ENCODE measurements around the gene ERFE.

The ERFE gene

DNA sequence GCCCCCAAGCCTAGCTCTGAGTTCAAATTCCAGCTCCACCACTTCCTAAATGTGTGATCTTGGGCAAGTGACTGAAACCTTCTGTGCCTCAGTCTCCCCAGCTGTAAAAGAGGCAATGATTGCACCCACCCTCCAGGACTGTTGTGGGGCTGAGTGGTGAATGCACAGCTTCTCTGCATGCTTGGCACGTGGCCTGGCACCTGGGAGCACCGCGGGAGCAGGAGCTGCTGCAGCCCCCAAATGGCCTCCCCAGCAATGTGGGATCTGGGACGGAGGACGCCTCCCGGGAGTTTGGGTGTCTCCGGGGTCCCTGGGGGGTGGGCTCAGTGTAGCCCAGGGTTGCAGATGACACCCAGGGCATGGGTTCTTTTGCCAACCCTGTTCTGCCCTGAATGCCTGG, 18.7 kb upstream of the ERFE start:
- DNase-seq: no peak

DNA sequence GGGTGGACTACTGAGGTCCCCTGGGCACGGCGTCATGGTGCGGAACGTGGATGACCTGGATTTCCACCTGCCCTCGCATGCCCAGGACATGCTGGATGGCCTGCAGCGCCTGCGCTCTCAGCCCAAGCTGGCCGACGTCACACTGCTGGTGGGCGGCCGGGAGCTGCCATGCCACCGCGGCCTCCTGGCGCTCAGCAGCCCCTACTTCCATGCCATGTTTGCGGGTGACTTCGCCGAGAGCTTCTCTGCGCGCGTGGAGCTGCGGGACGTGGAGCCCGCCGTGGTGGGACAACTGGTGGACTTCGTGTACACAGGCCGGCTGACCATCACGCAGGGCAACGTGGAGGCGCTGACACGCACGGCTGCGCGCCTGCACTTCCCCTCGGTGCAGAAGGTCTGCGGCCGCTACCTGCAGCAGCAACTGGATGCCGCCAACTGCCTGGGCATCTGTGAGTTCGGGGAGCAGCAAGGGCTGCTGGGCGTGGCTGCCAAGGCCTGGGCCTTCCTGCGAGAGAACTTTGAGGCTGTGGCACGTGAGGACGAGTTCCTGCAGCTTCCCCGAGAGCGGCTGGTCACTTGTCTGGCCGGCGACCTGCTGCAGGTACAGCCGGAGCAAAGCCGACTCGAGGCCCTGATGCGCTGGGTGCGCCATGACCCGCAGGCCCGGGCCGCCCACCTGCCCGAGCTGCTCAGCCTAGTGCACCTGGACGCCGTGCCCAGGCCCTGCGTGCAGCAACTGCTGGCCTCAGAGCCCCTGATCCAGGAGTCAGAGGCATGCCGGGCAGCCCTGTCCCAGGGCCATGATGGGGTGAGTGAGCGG, 17.8 kb upstream of the ERFE start:
- no peak for DNase-seq

DNA sequence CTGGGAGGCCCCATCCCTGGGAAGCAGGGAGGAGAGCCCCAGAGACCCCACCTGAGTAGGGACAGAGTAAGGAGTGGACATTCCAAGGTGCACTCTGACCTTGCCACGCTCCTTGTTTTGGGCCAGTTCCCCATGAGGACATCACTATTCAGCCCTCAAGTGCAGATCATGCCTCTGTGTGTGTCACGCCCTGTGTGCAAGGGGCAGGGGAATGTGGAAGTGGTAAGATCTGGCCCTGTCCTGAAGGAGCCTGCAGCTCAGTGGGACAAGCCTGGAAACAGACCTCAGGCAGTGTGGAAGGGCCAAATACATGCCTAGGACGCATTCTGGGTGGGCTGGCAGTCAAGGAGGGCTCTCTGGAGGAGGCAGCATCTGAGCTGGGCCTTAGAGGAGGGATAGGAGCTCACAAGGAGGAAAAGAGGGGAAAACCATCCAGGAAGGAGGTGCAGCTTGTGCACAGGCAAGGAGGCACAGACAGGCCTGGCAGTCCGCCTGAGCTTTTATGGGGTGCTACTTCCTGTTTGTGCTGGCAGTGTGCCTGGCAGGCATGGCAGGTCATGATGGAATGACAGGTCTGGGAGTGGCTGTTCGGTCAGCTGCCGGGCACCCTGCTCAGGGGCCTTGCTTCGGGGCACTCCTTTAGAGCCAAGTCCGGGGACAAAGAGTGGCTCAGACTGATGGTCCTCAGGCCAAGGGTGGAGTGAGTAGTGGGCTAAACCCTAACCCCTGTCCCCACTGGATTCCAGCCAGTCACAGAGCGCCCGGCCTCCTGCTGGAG, 17.0 kb upstream of the ERFE start:
- DNase-seq: no peak

DNA sequence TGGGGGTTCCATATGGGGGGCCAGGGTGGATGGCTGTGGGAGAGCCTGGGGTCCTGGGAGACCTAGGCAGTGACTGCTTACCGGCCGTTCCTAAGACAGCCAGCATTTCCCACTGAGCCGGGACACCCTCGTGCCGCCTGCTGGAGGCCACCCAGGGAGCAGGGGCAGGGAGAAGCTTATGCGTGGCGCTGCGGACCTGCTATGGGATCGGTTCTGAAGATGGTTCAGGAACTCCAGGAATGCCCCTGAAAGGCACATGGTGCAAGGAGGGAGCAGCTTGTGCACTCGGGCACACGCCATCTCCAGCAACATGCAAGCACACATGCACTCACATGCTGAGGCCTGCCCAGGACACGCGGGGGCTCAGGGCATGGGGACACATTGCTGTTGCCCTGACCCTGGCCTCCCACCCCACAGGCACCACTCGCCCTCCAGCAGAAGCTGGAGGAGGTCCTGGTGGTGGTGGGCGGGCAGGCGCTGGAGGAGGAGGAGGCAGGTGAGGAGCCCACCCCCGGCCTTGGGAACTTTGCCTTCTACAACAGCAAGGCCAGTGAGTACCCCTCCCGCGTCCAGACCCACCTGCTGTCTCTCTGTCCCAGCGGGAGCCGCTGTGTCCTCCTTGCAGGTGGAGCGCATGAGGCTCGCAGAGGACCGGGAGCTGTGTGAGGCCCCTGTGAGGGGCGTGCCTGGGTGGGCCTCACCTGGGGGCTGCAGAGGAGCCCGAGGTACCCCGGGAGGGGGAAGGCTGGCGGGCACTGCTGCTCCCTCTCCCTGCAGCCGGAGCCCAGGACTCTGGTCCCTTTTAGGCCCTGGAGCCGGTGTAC, 16.2 kb upstream of the ERFE start:
- no peak for DNase-seq

DNA sequence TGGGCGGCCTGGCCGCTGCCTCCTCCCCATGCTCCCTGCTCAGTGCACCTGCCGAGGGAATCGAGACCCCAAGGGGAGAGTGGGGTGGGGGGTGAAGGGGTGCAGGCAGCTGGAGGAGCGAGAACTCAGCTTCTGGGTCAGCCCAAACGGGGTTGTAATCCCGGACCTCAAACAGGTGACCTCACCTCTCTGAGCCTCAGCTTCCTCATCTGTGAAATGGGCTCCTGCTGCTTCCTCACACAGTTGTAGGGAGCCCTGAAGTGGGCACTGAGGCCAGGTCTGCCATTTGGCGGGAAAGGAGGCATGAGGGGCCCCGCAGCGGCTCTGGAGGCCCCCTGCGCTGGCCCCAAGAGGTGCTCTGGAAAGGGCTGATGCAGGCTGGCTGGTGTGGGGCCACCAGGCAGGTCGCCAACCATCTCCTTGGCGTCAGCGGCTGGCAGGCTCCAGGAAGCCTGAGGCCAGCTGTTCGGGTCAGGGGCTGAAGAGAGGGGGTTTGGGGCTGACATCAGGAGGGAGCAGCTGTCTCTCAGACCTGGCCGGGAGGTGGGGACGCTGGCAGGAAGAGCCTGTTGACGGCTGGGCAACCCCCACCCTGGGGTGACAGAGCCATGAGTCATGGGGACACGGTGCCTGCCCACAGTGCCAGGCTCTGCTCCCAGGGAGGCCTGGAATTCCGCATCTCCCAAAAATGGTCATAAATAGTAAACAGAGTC, 15.4 kb upstream of the ERFE start:
- DNase-seq: no peak

DNA sequence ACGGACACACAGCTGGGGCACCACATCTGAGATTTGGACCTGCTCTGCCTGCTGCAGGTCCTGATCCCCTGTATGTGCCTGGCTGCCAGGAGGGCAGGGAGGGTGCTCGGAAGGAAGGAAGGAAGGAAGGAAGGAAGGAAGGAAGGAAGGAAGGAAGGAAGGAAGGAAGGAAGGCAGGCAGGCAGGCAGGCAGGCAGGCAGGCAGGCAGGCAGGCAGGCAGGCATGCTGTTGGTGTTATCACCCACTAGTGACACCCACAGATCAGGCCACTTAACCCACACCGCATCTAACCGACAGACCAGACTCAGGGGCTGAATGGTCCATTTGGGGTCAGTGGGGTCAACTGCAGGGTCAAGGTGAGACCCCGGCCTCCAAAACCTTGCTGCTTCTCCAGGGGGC, 14.5 kb upstream of the ERFE start:
- no peak for DNase-seq

DNA sequence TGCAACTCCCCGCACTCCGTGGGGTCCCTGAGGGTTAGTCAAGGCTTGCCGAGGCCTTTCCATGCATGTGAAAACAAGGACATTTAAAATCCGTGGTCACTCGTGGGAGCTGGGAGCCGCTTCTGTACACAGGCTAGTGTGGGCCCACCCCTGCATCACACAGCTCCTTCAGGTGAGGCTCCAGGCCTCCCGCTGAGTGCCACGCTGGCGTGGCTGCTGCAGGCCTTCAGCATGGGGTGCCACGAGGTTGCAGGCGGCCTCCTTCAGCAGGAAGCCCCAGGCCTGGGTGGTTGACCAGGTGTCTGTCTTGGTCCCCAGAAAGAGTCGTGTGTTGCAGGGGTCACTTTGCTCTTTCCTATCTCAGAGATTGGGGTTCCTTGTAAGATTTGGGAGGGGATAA, 13.7 kb upstream of the ERFE start:
- DNase-seq: no peak

DNA sequence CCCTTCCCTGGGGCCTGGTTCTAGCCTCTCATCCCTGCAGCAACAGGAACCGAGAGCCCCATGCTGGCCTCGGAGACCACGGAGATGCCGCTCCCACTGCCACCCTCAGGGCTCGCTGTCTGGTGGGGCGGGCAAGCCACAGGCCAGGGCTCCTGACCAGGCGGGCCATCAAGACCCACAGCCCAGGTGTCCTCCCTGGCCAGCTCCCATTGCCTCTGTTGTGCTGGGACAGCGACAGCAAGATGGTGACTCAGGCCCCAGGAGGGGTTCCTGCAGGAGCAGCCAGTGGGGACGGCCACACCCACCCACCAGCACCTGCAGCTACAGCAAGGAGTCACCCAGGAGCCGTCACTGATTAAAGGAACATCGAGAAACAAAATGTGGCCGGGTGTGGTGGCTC, 12.9 kb upstream of the ERFE start:
- DNase-seq: no peak

DNA sequence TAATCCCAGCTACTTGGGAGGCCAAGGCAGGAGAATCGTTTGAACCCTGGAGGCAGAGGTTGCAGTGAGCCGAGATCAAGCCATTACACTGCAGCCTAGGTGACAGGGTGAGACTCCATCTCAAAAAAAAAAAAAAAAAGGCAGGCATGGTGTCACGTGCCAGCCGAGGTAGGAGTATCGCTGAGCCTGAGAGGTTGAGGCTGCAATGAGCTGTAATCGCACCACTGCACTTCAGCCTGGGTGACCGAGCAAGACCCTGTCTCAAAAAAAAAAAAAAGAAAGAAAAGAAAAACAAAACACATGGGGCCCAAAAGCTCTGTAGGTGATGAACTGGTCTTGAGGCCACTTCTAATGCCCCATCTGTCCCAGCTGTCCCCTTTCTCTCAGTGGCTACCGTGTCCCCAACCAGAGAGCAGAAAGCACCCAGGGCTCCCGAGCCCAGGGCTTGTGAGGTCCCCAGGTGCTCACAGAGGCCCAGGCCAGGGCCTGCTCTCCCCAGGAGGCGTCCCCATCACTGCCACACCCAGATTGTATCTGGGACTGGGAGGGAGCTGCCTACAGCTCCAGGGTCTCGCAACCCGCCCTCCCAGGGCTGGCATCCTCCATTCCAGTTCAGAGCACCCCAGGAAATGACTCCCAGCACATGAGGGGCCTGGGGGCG, 11.8 kb upstream of the ERFE start:
- no peak for DNase-seq

DNA sequence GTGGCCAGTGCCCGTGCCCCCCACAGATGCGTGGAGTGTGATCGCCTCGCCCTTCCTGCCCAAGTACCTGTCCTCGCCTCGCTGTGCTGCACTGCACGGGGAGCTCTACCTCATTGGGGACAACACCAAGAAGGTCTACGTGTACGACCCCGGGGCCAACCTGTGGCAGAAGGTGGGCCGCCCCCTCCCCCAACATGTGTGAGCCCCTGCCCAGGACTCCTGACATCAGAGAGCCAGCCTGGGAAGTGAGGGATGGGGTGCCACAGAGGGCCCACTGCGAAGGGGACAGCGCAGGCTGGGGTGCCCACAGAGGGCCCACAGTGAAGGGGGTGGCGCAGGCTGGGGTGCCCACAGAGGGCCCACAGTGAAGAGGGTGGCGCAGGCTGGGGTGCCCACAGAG, 9.8 kb upstream of the ERFE start:
- DNase-seq: no peak

DNA sequence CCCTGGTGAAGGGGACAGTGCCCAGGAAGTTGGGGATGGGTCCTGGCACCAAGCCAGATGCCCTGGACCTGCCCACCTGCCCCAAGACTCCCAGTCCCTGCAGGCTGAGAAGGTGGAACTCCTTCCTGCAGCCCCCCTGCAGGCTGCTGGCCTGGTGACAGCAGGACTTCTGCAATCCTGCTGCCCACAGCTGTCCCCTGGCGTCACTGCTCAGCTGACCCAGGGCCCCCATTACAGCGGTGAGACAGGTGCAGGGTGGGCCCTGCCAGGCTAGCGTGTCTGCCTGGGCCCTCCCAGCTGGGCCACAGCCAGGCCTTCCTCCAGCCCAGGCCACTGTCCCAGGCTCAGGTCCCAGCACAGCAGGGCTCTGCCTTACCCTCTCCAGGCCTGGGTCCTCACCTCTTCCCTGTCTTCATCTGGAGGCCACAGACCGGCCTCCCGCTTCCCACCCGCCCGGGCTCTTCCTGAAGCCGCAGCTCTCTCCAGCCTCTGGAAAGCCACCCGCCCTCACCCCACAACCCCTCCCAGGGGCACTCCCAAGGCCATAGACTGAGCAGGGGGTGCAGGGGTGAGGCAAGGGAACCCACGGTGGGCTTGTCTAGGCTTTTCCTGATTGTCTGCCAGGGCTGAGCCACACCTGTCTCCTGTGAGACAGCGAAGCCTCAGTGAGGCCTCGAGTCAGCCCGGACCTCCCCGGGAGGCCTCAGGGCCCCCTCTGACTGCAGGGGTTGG, 8.8 kb upstream of the ERFE start:
- DNase-seq: no peak

DNA sequence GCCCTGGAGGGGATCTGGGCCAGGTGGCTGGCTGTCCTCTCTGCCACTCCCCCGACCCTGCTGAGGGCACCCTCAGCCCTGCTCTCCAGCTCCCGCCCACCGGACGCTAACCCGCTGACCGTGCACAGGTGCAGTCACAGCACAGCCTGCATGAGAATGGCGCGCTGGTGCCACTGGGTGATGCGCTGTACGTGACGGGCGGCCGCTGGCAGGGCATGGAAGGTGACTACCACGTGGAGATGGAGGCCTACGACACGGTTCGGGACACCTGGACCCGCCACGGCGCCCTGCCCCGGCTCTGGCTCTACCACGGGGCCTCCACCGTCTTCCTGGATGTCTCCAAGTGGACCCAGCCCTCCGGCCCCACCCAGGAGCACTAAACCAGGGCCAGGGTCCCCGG, 8.1 kb upstream of the ERFE start:
- no peak for DNase-seq

DNA sequence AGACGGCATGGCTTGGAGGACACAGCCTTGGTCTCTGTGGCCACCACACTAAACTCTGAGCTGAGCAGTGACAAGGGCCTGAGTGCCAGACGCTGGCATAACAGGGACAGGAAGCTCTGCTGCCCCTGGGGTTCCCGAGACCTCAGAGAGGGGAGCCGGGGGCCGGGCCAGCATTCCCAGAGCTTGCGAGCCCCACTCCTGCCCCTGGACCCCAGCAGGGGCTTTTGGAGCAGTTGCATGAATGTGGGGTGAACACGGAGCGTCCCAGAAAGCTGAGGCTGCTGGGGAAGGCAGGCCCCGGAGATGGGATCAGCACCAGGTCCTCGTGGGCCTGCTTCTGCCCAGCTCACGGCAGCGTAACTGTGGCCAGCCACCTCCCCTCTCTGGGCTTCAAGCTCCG, 7.6 kb upstream of the ERFE start:
- DNase-seq: no peak

DNA sequence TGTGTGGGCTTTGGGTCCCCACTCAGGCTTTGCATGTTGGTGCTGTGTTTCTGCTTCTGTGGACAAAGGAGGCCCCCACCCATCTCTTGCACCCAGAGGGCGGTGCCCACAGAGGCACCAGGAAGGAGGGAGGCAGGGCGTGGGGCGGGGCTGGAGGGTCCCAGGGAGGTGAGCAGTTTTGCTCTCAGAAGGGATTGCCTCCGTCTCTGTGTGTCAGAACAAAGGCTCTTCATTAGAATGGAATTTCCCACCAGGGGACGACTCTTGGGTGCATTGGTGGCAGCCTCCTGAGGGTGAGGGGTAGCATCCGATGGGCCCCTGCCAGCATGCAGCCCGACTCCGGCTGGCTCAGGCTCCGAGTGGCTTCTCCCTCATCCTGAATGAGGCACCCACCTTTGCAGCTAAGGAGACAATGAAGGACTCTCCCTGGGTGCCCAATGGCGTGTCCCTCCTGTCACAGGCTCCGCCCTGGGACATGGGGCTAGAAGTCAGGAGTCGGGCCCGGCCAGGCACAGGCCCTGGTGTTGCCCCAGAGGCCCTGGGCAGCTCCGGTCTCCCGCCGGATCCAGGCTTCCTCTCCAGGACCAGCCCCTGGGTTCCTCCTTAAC, 7.0 kb upstream of the ERFE start:
- DNase-seq: no peak

DNA sequence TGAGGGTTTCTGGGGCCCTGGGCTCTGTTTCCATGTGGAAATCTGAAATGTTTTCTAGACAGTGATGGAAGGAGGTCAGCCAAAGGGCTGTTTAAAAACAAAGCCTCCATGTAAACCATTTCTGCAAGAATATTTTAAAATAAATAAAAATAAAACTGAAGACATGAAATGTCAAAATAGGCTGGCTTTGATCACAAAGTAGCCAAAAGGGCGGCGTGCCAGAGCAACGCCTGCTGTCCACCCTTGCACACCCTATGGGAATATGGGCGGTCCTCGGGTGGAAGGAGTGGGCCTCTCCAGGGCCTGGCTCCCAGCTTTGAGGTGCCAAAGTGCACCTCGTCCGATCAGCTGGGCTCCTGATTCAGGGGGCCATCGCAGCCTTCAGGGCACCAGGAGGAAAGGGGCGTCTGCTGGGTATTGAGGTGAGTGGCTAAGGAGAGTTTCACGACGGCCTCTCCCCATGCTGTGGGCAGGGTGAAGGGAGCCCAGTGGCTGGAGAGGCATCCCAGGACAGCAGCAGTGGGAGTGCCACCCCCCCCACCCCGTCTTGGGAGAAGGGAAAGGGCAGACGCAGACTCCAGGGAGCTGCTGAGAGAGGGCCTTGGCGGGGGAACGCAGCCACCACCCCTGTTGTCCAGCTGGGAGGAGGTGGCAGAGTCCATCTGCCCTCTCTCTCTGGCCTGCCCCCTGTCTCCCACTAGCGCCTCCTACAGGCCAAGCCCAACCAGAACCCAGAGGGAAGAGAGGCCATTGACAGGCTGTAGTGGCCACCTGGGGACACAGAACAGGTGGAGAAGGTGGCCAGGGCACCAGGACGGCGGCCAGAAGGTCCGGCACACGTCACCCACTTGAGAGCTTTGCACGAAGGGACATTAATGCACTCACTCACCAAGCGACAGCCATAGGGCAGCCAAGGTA, 5.7 kb upstream of the ERFE start:
- DNase-seq: no peak

DNA sequence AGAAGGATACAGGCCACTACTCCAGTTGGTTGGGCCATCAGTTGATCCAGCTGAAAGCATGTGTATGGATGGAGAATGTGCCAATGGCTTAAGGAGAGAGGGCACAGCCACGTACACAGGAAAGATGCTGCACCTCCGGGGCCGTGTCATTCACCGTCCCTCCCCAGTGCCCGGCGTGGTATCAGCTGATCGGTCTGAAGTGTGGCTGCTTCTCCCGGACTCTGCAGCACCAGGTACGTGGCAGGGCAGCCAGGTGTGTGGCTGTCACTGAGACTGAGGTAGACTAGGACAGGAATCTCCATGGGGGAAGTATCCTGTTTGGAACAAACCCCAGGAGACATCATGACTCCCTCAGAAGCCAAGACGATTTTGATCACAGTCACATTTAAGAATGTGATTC, 4.2 kb upstream of the ERFE start:
- no peak for DNase-seq

DNA sequence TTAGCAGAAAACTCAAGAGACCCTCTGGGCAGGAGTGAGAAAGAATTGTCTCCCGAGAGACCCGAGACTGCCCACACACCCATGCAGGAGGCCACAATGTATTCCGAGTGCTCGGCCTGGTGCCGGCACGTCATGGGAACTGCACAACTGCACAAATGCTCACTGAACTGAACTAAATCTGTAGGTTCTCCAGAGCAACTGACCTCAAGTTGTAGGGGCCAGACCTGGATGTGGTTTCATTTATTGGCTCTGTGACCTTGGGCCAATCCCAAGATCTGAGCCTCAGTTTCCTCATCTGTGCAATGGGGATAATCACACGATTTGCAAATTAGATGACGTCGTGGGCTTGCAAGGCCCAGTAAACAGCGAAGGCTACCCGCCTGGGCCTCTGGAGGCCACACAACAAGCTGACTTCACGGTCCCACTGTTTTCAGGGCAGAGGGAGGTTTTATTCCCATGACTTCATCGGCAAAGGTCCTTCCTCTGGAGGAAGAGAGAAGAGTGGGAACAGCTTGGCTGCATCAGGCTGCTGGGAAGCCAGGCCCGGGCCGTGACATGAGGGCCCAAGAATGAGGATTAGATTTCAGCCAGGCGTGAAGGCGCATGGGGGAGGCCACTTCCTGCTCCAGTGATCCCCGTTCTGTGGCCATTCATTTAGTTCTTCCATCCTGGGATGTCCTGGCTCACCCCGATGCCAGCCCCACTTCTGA, 3.6 kb upstream of the ERFE start:
- DNase-seq: no peak

DNA sequence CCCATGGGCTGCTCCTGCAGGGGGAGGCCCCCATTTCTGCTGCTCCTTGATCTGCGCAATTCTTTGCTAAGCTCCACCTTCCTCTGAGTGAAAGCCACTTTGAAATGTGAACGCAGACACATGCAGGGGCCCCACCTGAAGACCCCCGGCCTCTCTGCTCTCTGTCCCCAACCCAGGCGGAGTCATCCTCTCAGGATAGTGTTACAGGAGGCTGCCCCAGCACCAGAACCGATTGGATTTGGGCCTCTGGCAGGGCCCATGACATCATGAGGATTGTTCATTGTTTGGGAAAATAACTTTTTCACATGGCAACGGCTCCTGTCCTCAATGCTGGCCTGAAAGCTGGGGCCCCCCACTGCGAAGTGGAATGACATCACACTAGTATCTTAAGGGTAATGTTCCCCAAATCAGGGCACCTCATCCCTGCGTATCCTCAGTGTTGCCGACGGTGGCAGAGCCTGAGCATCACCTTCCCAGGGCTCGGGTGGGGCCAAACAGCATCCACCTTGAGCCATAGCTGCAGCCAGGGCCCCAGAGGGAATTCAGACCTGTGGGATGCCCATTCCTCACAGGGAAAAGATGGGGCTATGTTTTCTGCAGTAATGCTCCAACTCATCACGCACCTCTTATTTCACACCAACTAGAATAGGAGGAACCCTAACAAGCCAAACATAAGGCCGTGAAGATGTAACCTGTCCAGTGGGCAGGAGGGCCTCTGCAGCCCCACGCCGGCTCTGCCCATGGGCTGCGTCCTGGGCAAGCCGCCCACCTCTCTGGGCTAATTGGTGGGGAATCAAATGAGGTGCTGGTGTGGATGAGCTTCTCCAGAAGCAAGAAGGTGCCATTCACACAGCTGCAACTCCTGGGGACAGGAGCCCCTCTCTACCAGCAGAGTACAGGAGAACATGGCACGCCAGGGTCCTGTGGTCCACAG, 2.7 kb upstream of the ERFE start:
- DNase-seq: no peak
